SK-N-SH (cell line): ENCODE measurements around the gene NEU4. TPM values are rescaled to one million over a fixed set of nuclear protein-coding genes. Genes with fewer than 3 reads are reported as not detected.
A peak's percentile ranks its signal among the peaks of the same experiment; 100 is the strongest.

Experiments used
- CTCF ChIA-PET: fragments of 300-600, 350-600 bp; formaldehyde crosslinking; extraction: SDS; loops from one replicate; lab custom pipeline; 2021; lab: Yijun Ruan, JAX
- POLR2A ChIA-PET: fragments of 350-600 bp; sonication (Branson Sonifier 250); formaldehyde crosslinking; extraction: SDS; loops from one replicate; lab custom pipeline; 2020; ENCODE audit warnings: antibody characterized with exemption, inconsistent platforms; lab: Yijun Ruan, JAX
- DNase-seq: peaks from one replicate; pipeline ENCODE4 v3.0.0; 2012
- H2AFZ ChIP-seq: fragments of 200-600 bp; sonication (generic); 2 replicates; pipeline ENCODE4 v1.8.1; 2016; ENCODE audit warnings: antibody characterized with exemption, mild to moderate bottlenecking, low read depth
- H3F3A ChIP-seq: fragments of 200-600 bp; sonication (generic); replicated peaks from 2 replicates; pipeline ENCODE3; 2016; ENCODE audit warnings: antibody characterized with exemption, mild to moderate bottlenecking; ENCODE audit not compliant: insufficient read depth
- H3K27ac ChIP-seq, 2 experiments: fragments of 200-500 bp in 1 of 2; fragments of 200-600 bp in 1 of 2; sonication (Bioruptor generic) in 1 of 2; sonication (generic), shearing (Covaris generic) in 1 of 2; 2 replicates each; pipeline versions ENCODE4 v1.5.1 to v1.6.1; 2014 to 2016; ENCODE audit warnings: low read depth in 2 of 2, inconsistent platforms in 1 of 2, low read length in 1 of 2, mild to moderate bottlenecking in 1 of 2, mixed read lengths in 1 of 2
- H3K27me3 ChIP-seq: fragments of 200-600 bp; sonication (generic), shearing (Covaris generic); 2 replicates; pipeline ENCODE4 v1.6.1; 2016; ENCODE audit warnings: mixed run types; ENCODE audit not compliant: insufficient read depth
- H3K36me3 ChIP-seq, 2 experiments: fragments of 200-500 bp in 1 of 2; fragments of 200-600 bp in 1 of 2; sonication (Bioruptor generic) in 1 of 2; sonication (generic) in 1 of 2; replicated peaks in 1 of 2; 2 replicates each; pipeline versions ENCODE3 to v1.5.1; 2014 to 2016; ENCODE audit warnings: low read length in 1 of 2, mild to moderate bottlenecking in 1 of 2; ENCODE audit not compliant: insufficient read depth in 2 of 2, control insufficient read depth in 1 of 2
- H3K4me1 ChIP-seq, 2 experiments: fragments of 200-500 bp in 1 of 2; fragments of 200-600 bp in 1 of 2; sonication (Bioruptor generic) in 1 of 2; sonication (generic), shearing (Covaris generic) in 1 of 2; 2 replicates each; pipeline versions ENCODE4 v1.5.1 to v1.6.1; 2014 to 2016; ENCODE audit warnings: low read depth in 1 of 2, low read length in 1 of 2, mixed run types in 1 of 2; ENCODE audit not compliant: insufficient read depth in 2 of 2, control insufficient read depth in 1 of 2
- H3K4me2 ChIP-seq: fragments of 200-600 bp; sonication (generic), shearing (Covaris generic); 2 replicates; pipeline ENCODE4 v1.6.1; 2017; ENCODE audit warnings: mixed run types
- H3K4me3 ChIP-seq, 2 experiments: fragments of 200-500 bp in 1 of 2; fragments of 200-600 bp in 1 of 2; sonication (Bioruptor generic) in 1 of 2; sonication (generic), shearing (Covaris generic) in 1 of 2; 2 replicates each; pipeline versions ENCODE4 v1.5.1 to v1.8.1; 2014 to 2016; ENCODE audit warnings: low read depth in 2 of 2, inconsistent platforms in 1 of 2, low read length in 1 of 2, mild to moderate bottlenecking in 1 of 2, mixed read lengths in 1 of 2, moderate library complexity in 1 of 2
- H3K79me2 ChIP-seq: fragments of 200-600 bp; sonication (generic); 2 replicates; pipeline ENCODE4 v1.8.1; 2017; ENCODE audit warnings: mild to moderate bottlenecking; ENCODE audit not compliant: insufficient read depth
- H3K9ac ChIP-seq: fragments of 200-600 bp; sonication (generic); 2 replicates; pipeline ENCODE4 v1.6.1; 2017; ENCODE audit warnings: mixed run types
- H3K9me2 ChIP-seq: fragments of 200-600 bp; sonication (generic); 2 replicates; pipeline ENCODE4 v1.6.1; 2017; ENCODE audit warnings: mixed run types
- H3K9me3 ChIP-seq: fragments of 200-600 bp; sonication (generic); 2 replicates; pipeline ENCODE4 v1.6.1; 2017; ENCODE audit warnings: mixed run types, mild to moderate bottlenecking, moderate library complexity
- H4K20me1 ChIP-seq: fragments of 200-600 bp; sonication (generic); 2 replicates; pipeline ENCODE4 v1.6.1; 2017; ENCODE audit warnings: mild to moderate bottlenecking, mixed run types; ENCODE audit not compliant: insufficient read depth
- EZH2phosphoT487 ChIP-seq: fragments of 200-600 bp; sonication (generic); IDR thresholded peaks from 2 replicates; pipeline ENCODE4 v1.6.1; 2017; ENCODE audit warnings: low read depth, mixed run types, mild to moderate bottlenecking, antibody characterized with exemption, moderate library complexity, borderline replicate concordance
- GABPA ChIP-seq: IDR thresholded peaks from 2 replicates; pipeline ENCODE4 v1.4.0; 2012; ENCODE audit warnings: low read depth, mild to moderate bottlenecking
- MAX ChIP-seq: IDR thresholded peaks from 2 replicates; pipeline ENCODE4 v1.4.0; 2012; ENCODE audit warnings: low read depth
- MEF2A ChIP-seq: IDR thresholded peaks from 2 replicates; pipeline ENCODE4 v1.4.0; 2012; ENCODE audit warnings: low read depth, borderline replicate concordance
- MXI1 ChIP-seq: IDR thresholded peaks from 2 replicates; pipeline ENCODE4 v1.6.1; 2012; ENCODE audit warnings: mild to moderate bottlenecking, low read depth, low read length, improper control_type of control experiment
- NRF1 ChIP-seq: IDR thresholded peaks from 2 replicates; pipeline ENCODE4 v1.6.1; 2012; ENCODE audit warnings: low read depth, mild to moderate bottlenecking, low read length
- POLR2AphosphoS5 ChIP-seq: IDR thresholded peaks from 2 replicates; pipeline ENCODE4 v1.6.1; 2012; ENCODE audit warnings: low read depth, low read length
- RCOR1 ChIP-seq: fragments of 150-350 bp; IDR thresholded peaks from 2 replicates; pipeline ENCODE4 v1.6.1; 2017; ENCODE audit warnings: antibody characterized with exemption, low read length
- REST ChIP-seq: IDR thresholded peaks from 2 replicates; pipeline ENCODE4 v1.6.1; 2012; ENCODE audit warnings: mild to moderate bottlenecking, low read depth, low read length, moderate library complexity
- SIN3A ChIP-seq: IDR thresholded peaks from 2 replicates; pipeline ENCODE4 v1.6.1; 2012; ENCODE audit warnings: low read depth, mild to moderate bottlenecking, low read length, moderate library complexity, borderline replicate concordance
- SMC3 ChIP-seq: IDR thresholded peaks from 2 replicates; pipeline ENCODE4 v1.6.1; 2012; ENCODE audit warnings: low read depth, low read length, improper control_type of control experiment
- TAF1 ChIP-seq: IDR thresholded peaks from 2 replicates; pipeline ENCODE4 v1.6.1; 2012; ENCODE audit warnings: low read depth, mild to moderate bottlenecking, low read length, moderate library complexity, borderline replicate concordance
- USF1 ChIP-seq: IDR thresholded peaks from 2 replicates; pipeline ENCODE4 v1.4.0; 2012; ENCODE audit warnings: low read depth, borderline replicate concordance
- WGBS: methylation state at CpG from one replicate; pipeline ENCODE4 v1.1.6; 2017; ENCODE audit warnings: low lambda C conversion rate; 5-methylcytosine and 5-hydroxymethylcytosine counted together
- polyA plus RNA-seq, 3 experiments: library from polyadenylated mRNA; depleted of rRNA; stranded (reverse); fragments of >200 nt; gene quantifications; 2 replicates each; pipeline ENCODE4 v1.2.3, GENCODE V29; 2012

The NEU4 gene
- polyA plus RNA-seq, 1 of the 3 experiments (the other 2 are of a cell fraction), result 0.05 TPM

GRCh38 chr2:241859436-241860183 lies 50.6 kb downstream of the NEU4 start:
- H3K27ac ChIP-seq, result no peak overlapping the region
- CTCF ChIA-PET, result interaction anchor here (0.6 to 1.5 kb wide), 5 partner anchors 9 to 91 kb away, joined by 3 to 5 read pairs (median 4); no protein-coding TSS in a partner anchor

GRCh38 chr2:241860184-241861078 lies 51.4 kb downstream of the NEU4 start:
- H3K4me3 ChIP-seq, result no peak overlapping the region
- peak; percentile 48 for DNase-seq
- H4K20me1 ChIP-seq, result no peaks in the 10 kb centered on the region
- no peaks in the 10 kb centered on the region for H3K36me3 ChIP-seq
- TF ChIP-seq SIN3A, result no peak
- TF ChIP-seq POLR2AphosphoS5, result no peak
- no peak for TF ChIP-seq TAF1
- no peak for TF ChIP-seq EZH2phosphoT487
- TF ChIP-seq NRF1, result no peak
- TF ChIP-seq GABPA, result no peak
- TF ChIP-seq RCOR1, result no peak
- TF ChIP-seq SMC3, result no peak
- no peak for TF ChIP-seq REST
- TF ChIP-seq MXI1, result no peak
- no peak for TF ChIP-seq MAX
- H3K9me2 ChIP-seq, result no peaks in the 10 kb centered on the region
- H3F3A ChIP-seq, result peaks cover 4% of the 10 kb centered on the region
- ChIA-PET CTCF (interaction anchor here (1.2 to 1.5 kb wide), 4 partner anchors 10 to 25 kb away, joined by 4 to 5 read pairs (median 4); no protein-coding TSS in a partner anchor), POLR2A (interaction anchor here (1.4 kb wide), 1 partner anchor 10 kb away, joined by 4 read pairs; no protein-coding TSS in a partner anchor)
- H3K4me1 ChIP-seq, result peaks cover 0 to 5% of the 10 kb centered on the region in 2 experiments; a peak in 1 of 4 replicates
- no peaks in the 10 kb centered on the region for H3K79me2 ChIP-seq
- H3K27me3 ChIP-seq, result no peaks in the 10 kb centered on the region
- H3K27ac ChIP-seq, result no peak overlapping the region
- no peak overlapping the region for H3K9ac ChIP-seq
- no peaks in the 10 kb centered on the region for H3K9me3 ChIP-seq
- WGBS, result 55% methylated on average over 8 of the region's 10 CpGs
- H2AFZ ChIP-seq, result no peak overlapping the region
- no peak overlapping the region for H3K4me2 ChIP-seq

More at GRCh38 chr2:241859436-241860183, 50.6 kb downstream of the NEU4 start:
- no peak overlapping the region for H3K4me3 ChIP-seq
- no peak overlapping the region for H3K4me2 ChIP-seq
- H4K20me1 ChIP-seq, result no peaks in the 10 kb centered on the region
- DNase-seq, result peak; percentile 77
- WGBS, result 78% methylated on average over 23 of the region's 30 CpGs
- H3K9me3 ChIP-seq, result no peaks in the 10 kb centered on the region
- no peaks in the 10 kb centered on the region for H3K9me2 ChIP-seq
- TF ChIP-seq MEF2A, result no peak
- TF ChIP-seq USF1, result no peak
- TF ChIP-seq RCOR1, result no peak
- H2AFZ ChIP-seq, result no peak overlapping the region
- H3K36me3 ChIP-seq, result no peaks in the 10 kb centered on the region
- H3K9ac ChIP-seq, result no peak overlapping the region
- POLR2A ChIA-PET, result interaction anchor here (0.9 to 1.4 kb wide), 2 partner anchors 9 to 125 kb away, joined by 3 to 4 read pairs; partner anchors contain the start of gene D2HGDH
- peaks cover 2% of the 10 kb centered on the region for H3F3A ChIP-seq
- H3K27me3 ChIP-seq, result no peaks in the 10 kb centered on the region
- H3K4me1 ChIP-seq, result peaks cover 2 to 8% of the 10 kb centered on the region in 2 experiments; a peak in 3 of 4 replicates
- no peaks in the 10 kb centered on the region for H3K79me2 ChIP-seq
